H1 (cell line): ENCODE results near the gene RTP1. TPM values are rescaled to one million over a fixed set of nuclear protein-coding genes. Genes with fewer than 3 reads are reported as not detected.
A peak's percentile ranks its signal among the peaks of the same experiment; 100 is the strongest.
"Not testable (repeated sequence)": the region's sequence is repeated elsewhere in the genome, so short reads cannot be mapped to it uniquely, and the experiment has no call there.

Experiments
- CTCF ChIA-PET: fragments of 300-600 bp; sonication (Branson Sonifier 250); formaldehyde crosslinking; loops from one replicate; lab custom pipeline; 2021; ENCODE audit not compliant: partially characterized antibody; lab: Charles Lee
- POLR2A ChIA-PET: fragments of 300-600 bp; sonication (Branson Sonifier 250); formaldehyde crosslinking; loops from one replicate; lab custom pipeline; 2021; ENCODE audit warnings: inconsistent platforms; ENCODE audit not compliant: partially characterized antibody; lab: Charles Lee
- DNase-seq, 2 experiments: peaks; one replicate each; pipeline versions ENCODE4 v3.0.0 to v3.0.0-alpha.2; 2010 to 2022; ENCODE audit warnings: low spot score in 2 of 2, low read depth in 1 of 2, mixed read lengths in 1 of 2
- FAIRE-seq: peaks from 2 replicates; lab custom pipeline; 2011; peaks lifted over from hg19 to GRCh38; lab: Jason Lieb, UNC
- H2AFZ ChIP-seq: 2 replicates; pipeline ENCODE4 v1.8.1; 2012; ENCODE audit warnings: low read length, inconsistent platforms
- H2AK5ac ChIP-seq: 2 replicates; pipeline ENCODE4 v1.6.1; 2013; ENCODE audit warnings: low read depth, low read length
- H2BK120ac ChIP-seq: replicated peaks from 2 replicates; pipeline ENCODE3; 2013; ENCODE audit warnings: low read depth, low read length, inconsistent platforms
- H2BK12ac ChIP-seq: 2 replicates; pipeline ENCODE4 v1.6.1; 2013; ENCODE audit warnings: low read depth, low read length
- H2BK15ac ChIP-seq: 2 replicates; pipeline ENCODE4 v1.6.1; 2013; ENCODE audit warnings: low read length
- H2BK20ac ChIP-seq: 2 replicates; pipeline ENCODE4 v1.6.1; 2013; ENCODE audit warnings: low read length
- H2BK5ac ChIP-seq: 2 replicates; pipeline ENCODE4 v1.6.1; 2013; ENCODE audit warnings: low read depth, low read length
- H3K14ac ChIP-seq: 2 replicates; pipeline ENCODE4 v1.6.1; 2013; ENCODE audit warnings: inconsistent platforms; ENCODE audit not compliant: insufficient read length
- H3K18ac ChIP-seq: 2 replicates; pipeline ENCODE4 v1.6.1; 2013; ENCODE audit warnings: low read length; ENCODE audit errors: extremely low read depth
- H3K23ac ChIP-seq: 2 replicates; pipeline ENCODE4 v1.6.1; 2013; ENCODE audit warnings: inconsistent platforms; ENCODE audit not compliant: insufficient read length
- H3K23me2 ChIP-seq: 2 replicates; pipeline ENCODE4 v1.6.1; 2013; ENCODE audit warnings: low read depth, low read length
- H3K27ac ChIP-seq: 2 replicates; pipeline ENCODE4 v1.6.1; 2011; ENCODE audit warnings: low read depth, low read length, inconsistent platforms
- H3K27me3 ChIP-seq, 4 experiments: replicated peaks in 1 of 4; 1 replicate in 1 of 4; 2 replicates in 3 of 4; pipeline versions ENCODE4 v1.6.1 to v1.8.1; 2011 to 2013; ENCODE audit warnings: low read length in 3 of 4, mild to moderate bottlenecking in 3 of 4, inconsistent platforms in 2 of 4, mixed read lengths in 2 of 4, moderate library complexity in 1 of 4; ENCODE audit not compliant: control insufficient read depth in 3 of 4, insufficient read depth in 3 of 4; ENCODE audit errors: extremely low read depth in 1 of 4
- H3K36me3 ChIP-seq, 4 experiments: 2 replicates each; pipeline versions ENCODE4 v1.6.1 to v1.8.1; 2011 to 2013; ENCODE audit warnings: mild to moderate bottlenecking in 4 of 4, low read length in 3 of 4, moderate library complexity in 2 of 4, control low read depth in 1 of 4, inconsistent platforms in 1 of 4; ENCODE audit not compliant: insufficient read depth in 4 of 4, control insufficient read depth in 2 of 4
- H3K4ac ChIP-seq: replicated peaks from 2 replicates; pipeline ENCODE3; 2013; ENCODE audit warnings: low read length, low read depth, mixed read lengths, inconsistent platforms; ENCODE audit not compliant: insufficient read length
- H3K4me1 ChIP-seq, 4 experiments: replicated peaks in 1 of 4; 1 replicate in 1 of 4; 2 replicates in 3 of 4; pipeline versions ENCODE4 v1.6.1 to v1.8.1; 2011 to 2013; ENCODE audit warnings: low read length in 3 of 4, inconsistent platforms in 2 of 4, mixed read lengths in 1 of 4; ENCODE audit not compliant: insufficient read depth in 4 of 4, control insufficient read depth in 3 of 4
- H3K4me2 ChIP-seq, 2 experiments: 2 replicates each; pipeline versions ENCODE4 v1.6.1 to v1.8.1; 2011 to 2013; ENCODE audit warnings: low read depth in 2 of 2, low read length in 2 of 2, control low read depth in 1 of 2, inconsistent platforms in 1 of 2, mild to moderate bottlenecking in 1 of 2; ENCODE audit not compliant: insufficient read depth in 1 of 2
- H3K4me3 ChIP-seq, 4 experiments: fragments of 200-600, 300-600 bp in 1 of 4; sonication (generic), shearing (Covaris generic), sonication (Bioruptor Twin) in 1 of 4; 2 replicates each; pipeline versions ENCODE4 v1.5.1 to v1.8.1; 2011 to 2016; ENCODE audit warnings: low read length in 4 of 4, low read depth in 3 of 4, control low read depth in 2 of 4, inconsistent platforms in 2 of 4, mild to moderate bottlenecking in 2 of 4, mixed read lengths in 1 of 4, moderate library complexity in 1 of 4; ENCODE audit not compliant: insufficient read depth in 2 of 4; ENCODE audit errors: extremely low read depth in 1 of 4
- H3K56ac ChIP-seq: replicated peaks from 2 replicates; pipeline ENCODE3; 2013; ENCODE audit warnings: low read depth, mild to moderate bottlenecking, mixed read lengths, low read length, inconsistent platforms; ENCODE audit not compliant: insufficient read length
- H3K79me1 ChIP-seq: 2 replicates; pipeline ENCODE4 v1.6.1; 2013; ENCODE audit warnings: low read depth, low read length, control low read depth
- H3K79me2 ChIP-seq, 2 experiments: 2 replicates each; pipeline versions ENCODE4 v1.6.1 to v1.8.1; 2012 to 2013; ENCODE audit warnings: low read length in 2 of 2, mild to moderate bottlenecking in 2 of 2, inconsistent platforms in 1 of 2; ENCODE audit not compliant: insufficient read depth in 2 of 2, control insufficient read depth in 1 of 2
- H3K9ac ChIP-seq, 4 experiments: replicated peaks in 1 of 4; 1 replicate in 1 of 4; 2 replicates in 3 of 4; pipeline versions ENCODE4 v1.6.1 to v1.8.1; 2011 to 2013; ENCODE audit warnings: low read depth in 3 of 4, low read length in 3 of 4, control low read depth in 2 of 4, mild to moderate bottlenecking in 2 of 4, moderate library complexity in 2 of 4, inconsistent platforms in 1 of 4; ENCODE audit errors: extremely low read depth in 1 of 4
- H3K9me3 ChIP-seq, 2 experiments: 2 replicates each; pipeline versions ENCODE4 v1.6.1 to v1.8.1; 2012 to 2013; ENCODE audit warnings: mild to moderate bottlenecking in 2 of 2, moderate library complexity in 2 of 2, control low read depth in 1 of 2, inconsistent platforms in 1 of 2, low read depth in 1 of 2, low read length in 1 of 2, mixed read lengths in 1 of 2; ENCODE audit not compliant: insufficient read depth in 2 of 2
- H4K20me1 ChIP-seq, 2 experiments: replicated peaks in 1 of 2; 2 replicates each; pipeline versions ENCODE3 to v1.8.1; 2011 to 2013; ENCODE audit warnings: inconsistent platforms in 2 of 2, low read length in 2 of 2, mild to moderate bottlenecking in 1 of 2; ENCODE audit not compliant: insufficient read depth in 2 of 2, control insufficient read depth in 1 of 2
- H4K5ac ChIP-seq: 2 replicates; pipeline ENCODE4 v1.6.1; 2013; ENCODE audit warnings: low read length, low read depth, mixed read lengths, inconsistent platforms; ENCODE audit not compliant: insufficient read length
- H4K8ac ChIP-seq: 2 replicates; pipeline ENCODE4 v1.8.0; 2013; ENCODE audit warnings: mild to moderate bottlenecking, moderate library complexity, low read length, inconsistent platforms; ENCODE audit not compliant: insufficient read depth; ENCODE audit errors: extremely low read depth
- H4K91ac ChIP-seq: replicated peaks from 2 replicates; pipeline ENCODE3; 2013; ENCODE audit warnings: low read length, mixed read lengths, inconsistent platforms; ENCODE audit not compliant: insufficient read length
- POLR2AphosphoS5 ChIP-seq: IDR thresholded peaks from 2 replicates; pipeline ENCODE4 v1.6.1; 2011; ENCODE audit warnings: low read depth, low read length
- WGBS, 2 experiments: shearing (Covaris generic) in 1 of 2; methylation state at CpG; one replicate each; pipeline versions ENCODE4 v1.1.6 to v1.1.7; 2013 to 2015; ENCODE audit warnings: low lambda C conversion rate in 2 of 2, mixed read lengths in 2 of 2, inconsistent platforms in 1 of 2, low coverage in 1 of 2, missing lambda C conversion rate in 1 of 2; ENCODE audit not compliant: insufficient replicate concordance in 2 of 2, insufficient coverage in 1 of 2, insufficient read length in 1 of 2; ENCODE audit errors: extremely low coverage in 1 of 2, missing lambda C conversion rate in 1 of 2; 5-methylcytosine and 5-hydroxymethylcytosine counted together
- polyA plus RNA-seq, 7 experiments: library from polyadenylated mRNA; depleted of rRNA in 3 of 7; stranded (reverse) in 5 of 7; unstranded in 2 of 7; fragments of >200 nt in 5 of 7; fragments of 200-250 nt in 2 of 7; gene quantifications; 1 replicate in 5 of 7; 2 replicates in 1 of 7; 4 replicates in 1 of 7; pipeline versions ENCODE4 v1.2.1 to v1.2.3, GENCODE V29; 2011 to 2013; ENCODE audit warnings: missing spikeins in 2 of 7, mixed read lengths in 2 of 7
- total RNA-seq: library from RNA; stranded (reverse); fragmentation: NEBNext Ultra II Directional; extraction: Animal tissue kit (Norgen Biotek cat#: 25700); gene quantifications from 2 replicates; pipeline ENCODE4 v1.2.1, GENCODE V29; 2021

Gene RTP1
- total and polyA plus RNA-seq, 2 of the 8 experiments (the other 6 are each of a cell fraction or from before 2014, with no cell fraction given), result 2.9 to 3.0 TPM

DNA sequence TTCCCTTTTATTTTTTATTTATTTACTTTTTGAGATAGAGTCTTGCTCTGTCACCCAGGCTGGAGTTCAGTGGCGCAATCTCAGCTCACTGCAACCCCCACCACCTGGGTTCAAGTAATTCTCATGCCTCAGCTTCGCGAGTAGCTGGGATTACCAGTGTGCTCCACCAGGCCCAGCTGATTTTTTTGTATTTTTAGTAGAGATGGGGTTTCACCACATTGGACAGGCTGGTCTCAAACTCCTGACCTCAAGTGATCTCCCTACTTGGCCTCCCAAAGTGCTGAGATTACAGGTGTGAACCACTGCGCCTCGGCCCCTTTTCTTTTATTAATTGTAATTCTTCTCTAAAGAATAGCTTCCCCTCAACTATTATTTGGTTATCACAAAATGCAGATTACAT is 26.4 kb upstream of the RTP1 start:
- not testable (repeated sequence) for DNase-seq, H2BK5ac ChIP-seq, H2BK12ac ChIP-seq, H3K9me3 ChIP-seq, H4K91ac ChIP-seq, H3K4me2 ChIP-seq, H3K4ac ChIP-seq, H2BK20ac ChIP-seq, H2AFZ ChIP-seq, H3K9ac ChIP-seq, H4K20me1 ChIP-seq, H3K4me3 ChIP-seq, H3K23me2 ChIP-seq, H2BK120ac ChIP-seq, FAIRE-seq, H2BK15ac ChIP-seq, H3K23ac ChIP-seq, H4K5ac ChIP-seq, H3K27me3 ChIP-seq, H4K8ac ChIP-seq, H3K56ac ChIP-seq, H3K27ac ChIP-seq, H3K14ac ChIP-seq, H3K79me1 ChIP-seq, H3K4me1 ChIP-seq, H2AK5ac ChIP-seq, H3K18ac ChIP-seq
- ChIA-PET POLR2A (interaction anchor here (1.1 to 2.2 kb wide), 8 partner anchors 10 to 117 kb away, joined by 3 to 8 read pairs (median 4); partner anchors contain the start of gene RPL39L), CTCF (interaction anchor here (0.9 kb wide), 1 partner anchor 58 kb away, joined by 3 read pairs; no protein-coding TSS in a partner anchor)
- Histone ChIP-seq H3K79me2 (peaks cover 0 to 11% of the 10 kb centered on the region in 2 experiments; a peak in 1 of 4 replicates), H3K36me3 (peaks cover 0 to 46% (median 14%) of the 10 kb centered on the region in 4 experiments; a peak in 3 of 8 replicates)
- TF ChIP-seq POLR2AphosphoS5, result peak; percentile 85
- WGBS, 2 experiments, result 88% methylated on average over 5 of the region's 5 CpGs; no CpG with 5 or more reads in 1 of the 2 experiments
